HK-2 (cell line): ENCODE data around the gene NDUFA5.
"Not testable (repeated sequence)": the region's sequence is repeated elsewhere in the genome, so short reads cannot be mapped to it uniquely, and the experiment has no call there.

ENCODE experiments used
- DNase-seq: peaks from one replicate; pipeline ENCODE4 v3.0.0-alpha.2; 2018; ENCODE audit not compliant: unreplicated experiment

Gene NDUFA5

DNA sequence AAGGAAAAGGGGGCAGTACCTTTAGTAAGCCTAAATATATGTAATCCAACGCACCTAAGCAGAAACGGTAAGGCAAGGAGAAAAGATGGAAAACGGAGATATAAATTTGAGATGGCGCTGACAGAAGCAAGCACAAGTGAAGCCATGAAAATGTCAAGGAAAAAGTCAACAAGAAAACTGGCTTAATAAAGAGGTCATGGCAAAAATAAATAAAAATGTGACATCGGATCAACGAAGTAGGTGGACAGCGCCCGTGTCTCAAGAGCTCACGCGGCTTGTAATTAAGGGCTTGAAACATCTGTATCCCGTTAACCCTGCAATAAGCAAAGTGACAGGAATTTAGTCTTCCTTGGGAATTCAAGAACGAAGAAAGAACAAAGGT, 611 bp downstream of the NDUFA5 start:
- no peak for DNase-seq

- no peak for DNase-seq
These were observed 2.1 kb downstream of the NDUFA5 start for GRCh38 chr7:123555484-123555883.

GRCh38 chr7:123553159-123553558, 4.5 kb downstream of the NDUFA5 start:
- DNase-seq: no peak

DNA sequence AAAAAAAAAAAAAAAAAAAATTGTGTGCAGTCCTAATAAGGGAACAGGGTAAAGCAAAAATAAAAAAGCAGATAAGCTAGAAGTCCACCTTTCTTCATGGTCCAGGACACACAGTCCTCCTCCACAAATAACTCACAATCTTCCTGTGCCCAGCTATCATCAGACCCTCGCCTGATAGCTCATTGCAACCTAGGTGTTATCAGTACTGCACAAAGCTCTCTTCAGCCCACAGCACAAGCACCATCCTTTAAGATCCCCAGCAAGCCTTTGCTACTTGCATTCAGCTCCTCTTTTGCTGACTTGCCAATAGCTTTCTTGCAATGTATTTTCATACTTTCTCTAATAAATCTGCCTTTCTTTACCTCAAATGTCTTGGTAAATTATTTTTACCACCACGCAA, 5.0 kb downstream of the NDUFA5 start:
- no peak for DNase-seq

DNA sequence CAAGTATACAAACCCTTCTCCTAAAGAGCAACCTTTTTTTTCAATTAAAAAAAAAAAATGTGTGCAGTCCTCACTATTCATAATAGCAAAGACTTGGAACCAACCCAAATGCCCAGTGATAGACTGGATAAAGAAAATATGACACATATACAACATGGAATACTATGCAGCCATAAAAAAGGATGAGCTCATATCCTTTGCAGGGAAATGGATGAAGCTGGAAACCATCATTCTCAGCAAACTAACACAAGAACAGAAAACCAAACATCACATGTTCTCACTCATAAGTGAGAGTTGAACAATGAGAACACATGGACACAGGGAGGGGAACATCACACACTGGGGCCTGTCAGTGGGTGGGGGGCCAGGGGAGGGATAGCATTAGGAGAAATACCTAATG, 5.5 kb downstream of the NDUFA5 start:
- not testable (repeated sequence) for DNase-seq

- DNase-seq: no peak
These were observed 9.2 kb downstream of the NDUFA5 start for GRCh38 chr7:123548406-123548805.

DNA sequence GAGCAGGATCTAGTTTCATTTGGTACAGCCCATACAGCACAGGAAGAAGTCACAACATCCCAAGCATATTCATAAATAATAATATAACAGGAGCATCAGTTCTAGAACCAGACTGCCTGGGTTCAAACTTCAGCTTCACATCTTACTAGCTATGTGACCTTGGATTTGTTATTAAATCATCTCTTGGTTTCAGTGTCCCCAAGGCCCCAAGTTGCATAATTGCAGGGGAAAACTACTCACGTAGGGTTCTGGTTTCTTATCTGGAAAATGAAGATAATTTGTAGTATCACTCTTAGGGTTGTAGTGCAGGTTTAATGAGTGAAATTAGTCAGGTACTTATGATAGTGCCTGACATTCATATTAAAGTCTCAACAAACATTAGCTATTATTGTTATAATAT, 17.7 kb downstream of the NDUFA5 start:
- DNase-seq: no peak

GRCh38 chr7:123538897-123539296, 18.7 kb downstream of the NDUFA5 start:
- DNase-seq: no peak

GRCh38 chr7:123538189-123538714, 19.4 kb downstream of the NDUFA5 start:
- no peak for DNase-seq

DNA sequence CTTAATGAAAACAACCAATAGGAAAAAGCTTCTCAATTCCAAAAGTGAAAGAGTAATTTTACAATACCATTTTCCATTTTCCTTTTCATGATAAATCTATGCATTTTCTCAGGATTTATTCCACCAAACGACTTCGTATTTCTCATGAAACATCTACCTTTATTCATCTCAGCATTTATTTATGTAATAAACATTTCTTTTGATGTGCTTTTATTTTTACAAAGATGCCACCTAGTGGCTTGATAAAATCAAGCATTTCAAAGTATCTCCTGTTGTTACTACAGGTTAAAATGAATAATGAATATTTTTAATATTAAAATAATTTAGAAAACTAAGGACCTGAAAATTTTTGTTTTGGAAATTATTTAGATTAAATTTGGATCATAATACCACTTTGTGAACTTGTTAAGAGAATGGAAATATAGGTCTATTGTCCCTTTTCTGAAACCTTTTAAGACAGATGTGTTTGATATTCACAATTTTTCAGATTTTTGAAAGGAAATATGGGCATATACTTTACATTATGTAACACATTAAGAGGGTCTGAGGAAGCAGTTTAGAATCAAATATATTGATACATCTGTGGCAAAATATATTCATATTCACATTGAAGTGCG, 20.5 kb downstream of the NDUFA5 start:
- no peak for DNase-seq

DNA sequence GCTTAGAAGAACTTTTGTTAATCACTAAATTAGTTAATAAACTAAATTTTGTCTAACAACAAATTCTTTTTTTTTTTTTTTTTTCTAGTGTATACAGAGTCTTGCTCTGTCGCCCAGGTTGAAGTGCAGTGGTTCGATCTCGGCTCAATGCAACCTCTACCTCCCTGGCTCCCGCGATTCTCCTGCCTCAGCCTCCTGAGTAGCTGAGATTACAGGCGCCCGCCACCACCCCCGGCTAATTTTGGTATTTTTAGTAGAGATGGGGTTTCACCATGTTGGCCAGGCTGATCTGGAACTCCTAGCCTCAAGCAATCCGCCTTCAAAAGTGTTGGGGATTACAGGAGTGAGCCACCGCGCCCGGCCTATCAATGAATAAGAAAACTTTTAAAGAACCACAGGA, 22.1 kb downstream of the NDUFA5 start:
- no peak for DNase-seq

DNA sequence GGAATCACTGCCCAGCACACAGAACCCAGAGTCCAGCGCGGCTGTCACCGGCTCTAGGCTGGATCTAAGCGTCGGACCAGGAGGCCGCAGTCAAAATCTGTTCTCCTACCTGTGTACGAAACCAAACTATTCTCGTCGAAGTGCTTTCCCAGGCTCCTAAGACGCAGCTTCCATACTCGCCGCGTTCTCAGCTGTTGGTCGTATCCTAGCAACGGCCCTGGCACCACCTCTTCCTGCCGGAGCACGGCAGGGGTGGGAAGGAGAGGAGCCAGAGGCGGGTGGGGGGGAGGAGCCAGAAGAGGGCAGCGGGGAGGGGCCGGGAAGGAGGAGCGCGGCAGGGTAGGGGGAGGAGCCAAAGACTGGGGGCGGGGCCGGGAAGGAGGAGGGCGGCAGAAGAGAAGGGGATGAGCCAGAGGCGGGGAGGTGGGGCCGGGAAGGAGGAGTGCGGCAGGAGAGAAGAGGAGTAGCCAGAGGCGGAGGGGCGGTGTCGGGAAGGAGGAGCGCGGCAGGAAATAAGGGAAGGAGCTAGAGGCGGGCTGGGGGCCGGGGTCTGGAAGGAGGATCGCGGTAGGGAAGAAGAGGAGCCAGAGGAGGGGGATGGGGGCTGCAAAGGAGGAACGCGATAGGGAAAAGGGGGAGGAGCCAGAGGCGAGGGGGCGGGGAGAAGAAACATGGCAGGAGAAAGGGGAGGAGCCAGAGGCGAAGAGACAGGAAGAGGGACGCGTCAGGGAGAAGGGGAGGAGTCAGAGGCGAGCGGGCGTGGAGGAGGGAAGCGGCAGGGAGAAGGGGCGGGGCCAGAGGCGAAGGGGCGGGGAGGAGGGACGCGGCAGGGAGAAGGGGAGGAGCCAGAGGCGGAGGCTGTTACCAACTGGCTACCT, 23.0 kb downstream of the NDUFA5 start, which contains the start of gene IQUB:
IQUB (minus strand) TSS at position 213 of the 878 bp plus-strand sequence. CDS start 22,255 bp downstream, outside the sequence.
- DNase-seq: peak; percentile 98

GRCh38 chr7:123533929-123534382, 23.7 kb downstream of the NDUFA5 start:
- no peak for DNase-seq

DNA sequence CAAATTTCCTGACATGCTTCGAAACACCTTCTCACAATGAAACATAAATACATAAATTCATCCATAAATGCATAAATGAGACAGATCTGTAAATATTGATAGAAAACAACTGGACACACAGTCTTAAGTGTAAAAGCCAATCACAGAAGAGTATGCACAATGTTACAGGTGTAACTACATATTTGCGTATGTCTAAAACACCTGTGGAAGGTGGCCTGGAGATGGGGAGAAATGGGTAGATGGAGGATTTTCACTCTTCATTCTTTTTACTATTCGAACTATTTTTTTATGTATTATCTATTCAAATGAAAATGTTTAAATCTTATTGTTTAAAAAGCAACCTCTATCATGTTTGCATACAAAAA, 24.1 kb downstream of the NDUFA5 start:
- no peak for DNase-seq

DNA sequence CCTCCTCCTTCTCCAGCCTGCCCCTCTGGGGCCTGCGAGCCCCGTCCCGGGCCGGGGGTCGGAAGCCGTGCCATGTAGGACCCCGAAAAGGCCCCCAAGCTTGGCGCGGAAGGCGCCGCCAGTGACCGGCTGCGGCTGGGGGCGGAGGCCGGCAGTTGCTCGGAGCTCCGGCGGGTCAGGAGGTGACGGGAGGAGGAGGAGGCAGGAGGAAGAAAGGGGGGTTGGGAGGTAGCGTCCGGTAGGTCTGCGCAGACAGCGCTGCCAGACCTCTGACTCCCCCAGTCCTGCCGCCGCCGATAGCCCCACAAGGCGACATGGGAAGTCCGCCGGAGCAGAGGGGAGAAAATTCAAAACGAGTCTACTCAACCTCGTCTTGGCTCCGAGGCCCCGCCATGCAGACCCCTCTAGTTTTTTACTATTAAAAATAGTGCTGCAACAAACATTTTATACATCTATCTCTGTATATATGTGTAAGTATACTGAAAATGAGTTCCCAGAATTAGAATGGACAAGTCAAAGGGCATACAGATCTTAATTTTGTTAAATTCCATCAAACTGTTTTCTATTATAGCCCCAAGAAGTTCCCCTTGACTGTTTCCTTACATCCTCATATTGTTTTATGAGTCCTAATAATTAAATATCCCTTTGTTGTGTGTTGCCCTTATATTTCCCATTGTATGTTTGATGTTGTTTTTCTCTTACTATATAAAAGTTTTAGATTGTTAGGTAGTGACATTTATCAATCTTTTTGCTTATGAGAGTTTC, 24.6 kb downstream of the NDUFA5 start:
- peak; percentile 49 for DNase-seq

- not testable (repeated sequence) for DNase-seq
These were observed 25.3 kb downstream of the NDUFA5 start for GRCh38 chr7:123532343-123532742.

DNA sequence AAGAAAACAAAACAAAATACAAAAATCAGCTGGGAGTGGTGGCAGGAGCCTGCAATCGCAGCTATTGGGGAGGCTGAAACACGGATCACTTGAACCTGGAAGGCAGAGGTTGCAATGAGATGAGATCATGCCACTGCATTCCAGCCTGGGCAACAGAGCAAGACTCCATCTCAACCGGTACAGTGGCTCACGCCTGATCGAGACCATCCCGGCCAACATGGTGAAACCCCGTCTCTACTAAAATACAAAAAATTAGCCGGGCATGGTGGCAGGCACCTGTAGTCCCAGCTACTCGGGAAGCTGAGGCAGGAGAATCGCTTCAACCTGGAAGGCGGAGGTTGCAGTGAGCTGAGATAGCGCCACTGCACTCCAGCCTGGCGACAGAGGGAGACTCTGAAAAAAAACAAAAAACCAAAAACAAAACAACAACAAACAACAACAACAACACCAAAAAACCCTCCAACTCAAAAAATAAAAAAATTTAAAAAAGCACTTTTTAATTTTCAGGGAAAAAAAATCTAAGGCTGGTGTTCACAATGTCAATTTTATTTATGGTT, 27.5 kb downstream of the NDUFA5 start:
- DNase-seq: not testable (repeated sequence)

DNA sequence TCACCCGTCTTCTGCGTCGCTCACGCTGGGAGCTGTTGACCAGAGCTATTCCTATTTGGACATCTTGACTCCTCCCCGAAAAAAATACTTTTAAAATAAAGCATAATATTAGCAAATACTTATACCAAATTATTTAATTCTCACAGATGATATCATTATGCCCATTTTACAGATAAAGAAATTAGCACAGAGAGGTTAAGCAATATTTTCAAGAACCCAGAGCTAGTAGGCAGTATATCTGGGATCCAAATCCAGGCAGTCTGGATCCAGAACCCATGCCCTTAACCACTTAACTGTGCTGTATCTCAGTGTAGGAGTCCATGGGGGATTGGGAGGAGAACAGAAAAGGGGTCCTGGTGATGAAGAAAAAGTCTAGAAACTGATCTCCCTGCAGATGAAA, 29.4 kb downstream of the NDUFA5 start:
- no peak for DNase-seq

DNA sequence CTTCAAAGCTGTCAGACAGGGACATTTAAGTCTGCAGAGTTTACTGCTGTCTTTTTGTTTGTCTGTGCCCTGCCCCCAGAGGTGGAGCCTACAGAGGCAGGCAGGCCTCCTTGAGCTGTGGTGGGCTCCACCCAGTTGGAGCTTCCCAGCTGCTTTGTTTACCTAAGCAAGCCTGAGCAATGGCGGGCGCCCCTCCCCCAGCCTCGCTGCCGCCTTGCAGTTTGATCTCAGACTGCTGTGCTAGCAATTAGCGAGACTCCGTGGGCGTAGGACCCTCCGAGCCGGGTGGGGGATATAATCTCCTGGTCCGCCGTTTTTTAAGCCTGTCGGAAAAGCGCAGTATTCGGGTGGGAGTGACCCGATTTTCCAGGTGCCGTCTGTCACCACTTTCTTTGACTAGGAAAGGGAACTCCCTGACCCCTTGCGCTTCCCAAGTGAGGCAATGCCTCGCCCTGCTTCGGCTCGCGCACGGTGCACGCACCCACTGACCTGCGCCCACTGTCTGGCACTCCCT, 29.8 kb downstream of the NDUFA5 start:
- DNase-seq: not testable (repeated sequence)

DNA sequence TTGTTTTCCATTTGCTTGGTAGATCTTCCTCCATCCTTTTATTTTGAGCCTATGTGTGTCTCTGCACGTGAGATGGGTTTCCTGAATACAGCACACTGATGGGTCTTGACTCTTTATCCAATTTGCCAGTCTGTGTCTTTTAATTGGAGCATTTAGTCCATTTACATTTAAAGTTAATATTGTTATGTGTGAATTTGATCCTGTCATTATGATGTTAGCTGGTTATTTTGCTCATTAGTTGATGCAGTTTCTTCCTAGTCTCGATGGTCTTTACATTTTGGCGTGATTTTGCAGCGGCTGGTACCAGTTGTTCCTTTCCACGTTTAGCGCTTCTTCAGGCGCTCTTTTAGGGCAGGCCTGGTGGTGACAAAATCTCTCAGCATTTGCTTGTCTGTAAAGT, 31.1 kb downstream of the NDUFA5 start:
- DNase-seq: not testable (repeated sequence)

DNA sequence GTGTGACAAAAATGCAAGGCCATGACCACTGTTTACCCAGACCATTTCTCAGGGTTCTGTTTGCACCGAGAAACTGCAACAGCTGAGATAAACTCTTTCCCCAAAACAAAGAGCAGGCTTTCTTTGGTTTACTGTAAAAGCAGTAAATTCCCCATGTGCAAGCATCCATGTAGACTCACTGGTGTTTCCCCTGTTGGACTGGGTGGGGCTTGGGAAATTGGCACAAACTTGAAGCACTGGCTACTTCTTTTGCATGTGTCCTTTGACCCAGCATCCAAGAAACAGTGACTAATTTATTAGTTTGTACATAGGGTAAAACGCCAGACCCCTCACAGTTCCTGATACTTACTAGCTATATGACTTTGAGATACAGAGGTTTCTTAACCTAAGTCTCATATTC, 35.6 kb downstream of the NDUFA5 start:
- peak; percentile 49 for DNase-seq

GRCh38 chr7:123505221-123505620, 52.4 kb downstream of the NDUFA5 start:
- DNase-seq: no peak
